ENCODE data around the gene ZNF629. TPM values are rescaled to one million over a fixed set of nuclear protein-coding genes. Genes with fewer than 3 reads are reported as not detected.

ZNF629 gene
- total RNA-seq, 1 donor: 19.4 TPM

DNA sequence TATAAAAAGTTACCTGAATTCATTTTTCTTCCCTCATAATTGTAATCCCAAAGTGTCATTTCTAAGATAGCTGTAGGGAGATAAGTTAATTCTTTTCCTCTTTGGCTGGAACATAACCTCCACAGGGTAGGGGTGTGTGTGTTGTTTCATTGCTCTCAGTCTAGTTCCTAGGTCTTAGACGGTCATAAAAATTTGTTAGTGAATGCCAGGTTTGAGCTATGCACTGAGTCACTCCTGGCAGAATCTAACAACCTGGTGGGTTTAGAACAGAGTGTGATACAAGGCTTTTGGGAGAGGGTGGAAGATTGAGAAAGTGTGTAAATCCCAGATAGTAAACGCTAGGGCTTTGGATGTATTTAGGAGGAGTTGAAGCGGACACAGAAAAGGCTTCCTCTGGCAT is 39.7 kb downstream of the ZNF629 start:
- no peak for TF ChIP-seq CTCF (IDR thresholded peaks at IDR 0.05; ENCODE audit: insufficient read depth, low read depth, low read length)
- peak overlapping the region; percentile 90 for H3K4me3 ChIP-seq (ENCODE audit: low read depth, low read length)
- DNase-seq (ENCODE audit: low read depth): peak; percentile 48

DNA sequence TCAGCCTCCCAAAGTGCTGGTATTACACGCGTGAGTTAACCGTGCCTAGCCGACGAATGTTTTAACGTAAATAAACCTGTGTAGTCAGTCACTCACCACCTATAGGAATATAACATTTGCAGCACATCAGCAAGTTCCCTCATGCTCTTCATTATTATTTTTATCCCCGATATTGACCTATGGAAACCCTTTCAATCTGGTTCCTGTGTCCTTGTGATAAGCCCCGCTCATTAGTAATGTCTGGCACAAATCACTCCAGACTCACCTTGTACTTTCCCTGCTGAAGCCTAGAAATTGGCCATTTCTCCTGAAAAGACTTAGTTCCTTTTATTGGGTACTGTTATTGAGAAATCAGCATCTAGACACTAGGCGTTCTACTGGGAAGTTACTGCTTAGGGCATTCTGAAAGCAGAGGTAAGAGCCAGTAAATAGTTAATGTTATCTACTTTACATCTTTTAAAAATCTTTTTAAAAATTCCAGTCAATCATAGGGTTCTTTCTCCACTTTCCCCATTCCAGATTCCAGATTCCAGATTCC is 40.3 kb downstream of the ZNF629 start:
- no peak for TF ChIP-seq CTCF (IDR thresholded peaks at IDR 0.05; ENCODE audit: insufficient read depth, low read depth, low read length)
- no peak for DNase-seq (ENCODE audit: low read depth)
- no peak overlapping the region for H3K4me3 ChIP-seq (ENCODE audit: low read depth, low read length)

DNA sequence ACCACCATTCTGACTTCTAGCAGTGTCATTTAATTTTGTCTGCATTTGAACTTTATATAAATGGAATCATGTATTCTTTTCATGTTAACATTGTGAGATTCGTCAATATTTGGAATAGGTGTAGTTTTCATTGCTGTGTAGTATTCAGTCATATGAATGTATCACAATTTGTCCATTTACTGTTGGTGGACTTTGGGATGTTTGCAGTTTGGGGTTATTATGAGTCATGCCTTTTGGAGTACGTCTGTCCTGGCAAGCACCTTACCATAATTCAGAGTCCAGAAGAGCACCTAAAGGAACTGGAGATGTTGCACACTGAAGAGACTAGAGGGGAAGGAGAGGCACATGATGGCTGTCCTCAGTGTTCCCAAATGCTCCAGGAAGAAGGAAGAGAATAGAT is 41.9 kb downstream of the ZNF629 start:
- no peak for DNase-seq (ENCODE audit: low read depth)
- no peak for TF ChIP-seq CTCF (IDR thresholded peaks at IDR 0.05; ENCODE audit: insufficient read depth, low read depth, low read length)
- H3K4me3 ChIP-seq (ENCODE audit: low read depth, low read length): no peak overlapping the region

DNA sequence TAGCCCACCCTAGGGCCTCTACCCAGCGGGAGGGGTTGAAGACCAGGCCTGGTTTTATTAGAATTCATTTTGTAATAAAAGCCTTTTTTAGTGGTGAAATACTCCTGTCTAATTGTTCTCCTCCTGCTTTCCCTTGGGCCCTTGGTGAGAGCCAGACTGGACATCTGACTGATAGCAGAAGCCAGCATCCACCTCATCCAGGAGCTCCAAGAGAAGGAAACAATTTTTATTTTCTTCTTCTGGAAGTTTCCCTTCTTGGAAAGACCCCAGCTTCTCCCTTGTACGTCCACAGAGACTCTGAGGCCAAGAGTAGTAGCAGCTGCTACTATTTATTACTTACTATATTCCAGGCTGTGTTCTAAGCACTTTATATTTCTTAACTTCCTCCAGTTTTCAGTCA is 42.8 kb downstream of the ZNF629 start:
- no peak for DNase-seq (ENCODE audit: low read depth)
- TF ChIP-seq CTCF (IDR thresholded peaks at IDR 0.05; ENCODE audit: insufficient read depth, low read depth, low read length): no peak
- H3K4me3 ChIP-seq (ENCODE audit: low read depth, low read length): no peak overlapping the region

GRCh38 chr16:30743716-30744115 is 43.3 kb downstream of the ZNF629 start:
- no peak overlapping the region for H3K4me3 ChIP-seq (ENCODE audit: low read depth, low read length)
- DNase-seq (ENCODE audit: low read depth): no peak
- no peak for TF ChIP-seq CTCF (IDR thresholded peaks at IDR 0.05; ENCODE audit: insufficient read depth, low read depth, low read length)

DNA sequence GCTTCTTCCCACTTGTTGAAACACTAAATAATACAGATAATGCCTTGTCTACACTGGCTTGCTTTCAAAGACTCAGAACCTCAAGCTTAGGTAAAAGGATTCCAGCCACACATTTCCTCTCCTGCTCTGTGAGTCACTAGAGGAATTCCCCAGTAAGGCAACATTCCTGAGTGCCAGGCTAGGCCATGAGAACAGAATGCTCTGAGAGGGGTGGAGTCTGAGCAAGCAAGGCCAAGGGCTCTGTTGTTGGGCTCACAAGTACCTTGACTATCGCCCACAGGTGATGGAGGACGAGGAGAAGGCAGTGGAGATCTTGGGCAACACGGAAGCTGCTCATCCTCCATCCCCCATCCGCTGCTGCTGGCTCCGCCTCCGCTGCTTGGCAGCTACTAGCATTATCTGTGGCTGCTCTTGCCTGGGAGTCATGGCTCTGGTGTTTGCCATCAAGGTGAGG is 45.5 kb downstream of the ZNF629 start:
- no peak overlapping the region for H3K4me3 ChIP-seq (ENCODE audit: low read depth, low read length)
- DNase-seq (ENCODE audit: low read depth): peak; percentile 62
- no peak for TF ChIP-seq CTCF (IDR thresholded peaks at IDR 0.05; ENCODE audit: insufficient read depth, low read depth, low read length)
